Measurements from ENCODE around the gene HS3ST2. TPM values are rescaled to one million over a fixed set of nuclear protein-coding genes. Genes with fewer than 3 reads are reported as not detected.

HS3ST2 gene
- total and polyA plus RNA-seq, 2 of the 8 experiments (the other 6 are each of a cell fraction or from before 2014, with no cell fraction given): 1.7 to 3.7 TPM

GRCh38 chr16:22928882-22929435 lies 115.0 kb downstream of the HS3ST2 start (continued):
- no peak for TF ChIP-seq TAF7 (optimal IDR thresholded peaks at IDR 0.05; ENCODE audit: borderline replicate concordance, low read depth, low read length)
- no peak for TF ChIP-seq POLR2AphosphoS5 (IDR thresholded peaks at IDR 0.05; ENCODE audit: low read depth, low read length)
- TF ChIP-seq CTCF (IDR thresholded peaks at IDR 0.05; ENCODE audit: control extremely low read depth in 1 of 3, insufficient read depth in 1 of 3, low read depth in 1 of 3, low read length in 3 of 3): no peak
- TF ChIP-seq E2F6 (IDR thresholded peaks at IDR 0.05): no peak
- TF ChIP-seq CHD2 (IDR thresholded peaks at IDR 0.05; ENCODE audit: low read length): no peak
- TF ChIP-seq HDAC6 (IDR thresholded peaks at IDR 0.05; ENCODE audit: low read depth, low read length): no peak
- TF ChIP-seq SRF (IDR thresholded peaks at IDR 0.05; ENCODE audit: low read depth, low read length): no peak
